HG02943 (cell line): ENCODE data around the gene FBXL7.

Experiments used
- ATAC-seq: cut with Tn5 transposase; IDR thresholded peaks from one replicate; pipeline ENCODE4 v1.9.1; 2021; ENCODE audit warnings: mild to moderate bottlenecking, low read depth, moderate library complexity; ENCODE audit not compliant: unreplicated experiment

Gene FBXL7

GRCh38 chr5:15574806-15575325, 74.9 kb downstream of the FBXL7 start:
- ATAC-seq = no peak

DNA sequence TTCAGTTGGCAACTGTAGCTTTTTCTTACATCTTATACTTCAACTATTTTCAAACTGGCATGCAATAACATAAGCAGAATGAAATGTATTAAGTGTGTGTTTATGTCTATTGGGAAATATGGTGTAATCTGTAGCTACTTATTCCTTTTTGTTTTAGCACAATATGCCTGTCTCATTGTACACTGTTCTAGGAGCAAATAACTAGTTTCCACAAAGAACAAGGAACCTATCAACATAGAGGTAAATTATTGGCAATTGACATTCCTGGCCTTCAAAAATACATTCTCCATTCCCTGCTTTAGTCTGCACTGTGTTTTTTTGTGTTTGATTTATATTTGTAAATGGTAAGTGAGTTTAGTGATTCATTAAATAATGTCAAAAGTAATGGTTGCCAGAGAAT, 75.7 kb downstream of the FBXL7 start:
- no peak for ATAC-seq

DNA sequence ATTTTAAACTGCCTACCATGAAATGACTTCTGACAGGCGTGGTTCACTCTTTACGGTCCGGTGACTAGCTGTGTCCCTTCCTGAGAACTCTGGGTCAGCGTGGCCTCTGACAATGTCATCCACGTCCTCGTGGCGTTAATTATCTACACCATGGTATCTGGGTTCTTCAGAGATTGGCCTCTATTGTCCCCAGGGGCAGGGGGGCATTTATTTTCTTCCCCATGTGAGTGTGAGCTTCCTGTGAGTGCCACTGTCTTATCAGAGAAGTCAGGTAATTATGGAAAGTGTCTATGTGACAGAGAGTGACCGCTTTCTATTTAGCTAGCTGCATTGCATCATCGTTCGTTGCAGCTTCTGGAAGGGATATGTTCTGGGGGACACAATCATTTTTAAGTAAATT, 77.2 kb downstream of the FBXL7 start:
- ATAC-seq = no peak

GRCh38 chr5:15577831-15578230, 77.9 kb downstream of the FBXL7 start:
- ATAC-seq = no peak

- no peak for ATAC-seq
Observed at GRCh38 chr5:15579193-15579990, 79.4 kb downstream of the FBXL7 start.

GRCh38 chr5:15584528-15584927, 84.5 kb downstream of the FBXL7 start:
- no peak for ATAC-seq

- no peak for ATAC-seq
Observed at GRCh38 chr5:15585128-15585527, 85.1 kb downstream of the FBXL7 start.

DNA sequence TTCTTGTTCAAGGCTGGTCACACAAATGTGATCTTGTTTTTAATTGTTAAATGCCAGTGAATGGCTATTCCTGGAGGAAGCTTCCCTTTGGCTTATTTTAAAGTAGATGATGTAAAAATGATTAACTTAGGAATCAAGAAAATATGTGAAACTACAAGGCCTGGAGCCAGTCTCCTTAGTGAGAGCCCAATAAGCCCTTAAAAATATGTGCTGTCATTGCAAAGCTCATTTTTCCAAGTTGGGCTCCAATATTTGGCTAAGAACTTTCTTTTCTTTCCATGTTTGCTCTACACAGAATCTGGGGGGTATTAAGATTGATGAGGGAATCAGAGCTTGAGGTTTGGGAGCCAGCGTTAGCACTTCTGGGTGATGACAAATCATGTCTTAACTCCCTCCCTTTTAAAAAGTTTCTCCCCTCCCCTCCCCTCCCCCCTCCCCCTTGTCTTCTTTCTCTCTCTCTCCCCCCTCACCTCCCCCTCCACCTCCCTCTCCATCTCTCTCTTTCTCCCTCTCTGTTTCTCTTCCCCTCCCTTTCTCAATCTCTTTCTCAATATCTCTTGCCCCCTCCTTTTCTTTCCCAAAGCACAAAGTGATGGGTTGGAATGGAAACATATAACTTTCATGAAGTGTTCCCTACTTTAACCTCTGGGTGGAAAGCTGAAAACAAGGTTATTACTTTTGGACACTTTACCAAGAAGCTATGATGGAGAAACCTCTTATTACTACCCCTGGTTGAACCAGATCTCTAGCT, 86.0 kb downstream of the FBXL7 start:
- ATAC-seq = no peak

- ATAC-seq = no peak
Observed at GRCh38 chr5:15587916-15588315, 87.9 kb downstream of the FBXL7 start.

DNA sequence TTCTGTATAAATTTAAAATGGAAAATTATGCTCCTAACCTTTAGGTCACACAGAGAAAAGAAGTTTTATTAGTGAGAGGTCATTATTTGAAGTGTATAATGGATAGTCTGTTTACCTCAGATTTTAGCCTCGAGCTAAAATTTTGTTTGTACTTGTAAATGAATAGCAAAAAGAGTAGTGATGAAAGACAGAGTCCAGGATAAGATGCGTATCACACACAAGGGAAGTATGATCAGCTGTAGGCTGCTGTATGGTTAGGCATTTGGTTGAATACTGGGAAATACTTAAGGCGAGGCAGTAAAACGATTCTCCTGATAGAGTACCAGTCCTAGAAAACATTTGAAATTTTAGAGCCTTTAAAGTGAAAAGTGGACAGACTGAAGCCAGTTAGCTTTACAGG, 92.7 kb downstream of the FBXL7 start:
- ATAC-seq = no peak

DNA sequence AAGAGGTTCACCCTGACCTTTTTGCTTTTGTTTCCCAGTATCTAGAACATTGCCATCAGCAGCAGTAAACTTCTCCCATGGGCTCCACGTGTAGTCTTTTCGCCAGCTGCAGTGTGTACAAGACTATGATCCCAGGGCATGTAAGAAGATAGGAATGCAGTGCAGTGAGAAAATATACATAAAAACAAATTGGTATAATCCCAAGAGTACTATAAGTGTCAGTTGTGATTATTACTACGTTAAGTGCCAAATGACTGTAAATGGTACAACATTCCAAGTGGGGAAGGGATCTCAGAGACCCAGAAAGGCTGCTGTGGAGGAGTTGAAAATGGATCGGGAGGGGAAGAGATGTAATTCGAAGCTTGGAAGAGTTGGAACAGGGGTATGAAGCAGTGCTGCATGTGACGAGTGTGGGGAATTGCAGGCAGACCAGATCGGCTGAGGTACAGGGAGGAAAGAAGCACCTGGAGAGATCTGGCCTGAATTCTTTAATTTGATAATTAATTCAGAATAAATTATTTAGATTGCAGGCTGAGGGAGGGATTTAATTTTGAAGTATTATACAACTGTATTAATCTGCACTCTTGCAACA, 95.1 kb downstream of the FBXL7 start:
- no peak for ATAC-seq

- ATAC-seq = no peak
Observed at GRCh38 chr5:15595929-15596328, 95.9 kb downstream of the FBXL7 start.

DNA sequence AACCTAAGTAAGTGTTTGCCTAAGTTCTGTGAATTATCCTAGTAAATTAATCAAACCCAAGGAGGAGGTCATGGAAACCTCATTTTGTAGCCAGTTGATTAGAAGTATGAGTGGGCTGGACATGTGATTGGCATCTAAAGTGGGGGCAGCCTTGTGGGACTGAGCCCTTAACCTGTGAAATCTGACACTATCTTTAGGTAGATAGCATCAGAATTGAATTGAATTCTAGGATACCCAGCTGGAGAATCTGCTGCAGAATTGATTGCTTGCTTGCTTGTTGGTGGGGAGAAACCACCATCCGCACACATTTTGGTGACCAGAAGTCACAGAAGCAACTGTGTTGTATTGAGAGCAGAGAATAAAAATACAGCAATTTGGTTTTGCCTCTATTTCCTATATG, 97.0 kb downstream of the FBXL7 start:
- ATAC-seq = no peak

GRCh38 chr5:15597804-15598203, 97.8 kb downstream of the FBXL7 start:
- ATAC-seq = no peak

DNA sequence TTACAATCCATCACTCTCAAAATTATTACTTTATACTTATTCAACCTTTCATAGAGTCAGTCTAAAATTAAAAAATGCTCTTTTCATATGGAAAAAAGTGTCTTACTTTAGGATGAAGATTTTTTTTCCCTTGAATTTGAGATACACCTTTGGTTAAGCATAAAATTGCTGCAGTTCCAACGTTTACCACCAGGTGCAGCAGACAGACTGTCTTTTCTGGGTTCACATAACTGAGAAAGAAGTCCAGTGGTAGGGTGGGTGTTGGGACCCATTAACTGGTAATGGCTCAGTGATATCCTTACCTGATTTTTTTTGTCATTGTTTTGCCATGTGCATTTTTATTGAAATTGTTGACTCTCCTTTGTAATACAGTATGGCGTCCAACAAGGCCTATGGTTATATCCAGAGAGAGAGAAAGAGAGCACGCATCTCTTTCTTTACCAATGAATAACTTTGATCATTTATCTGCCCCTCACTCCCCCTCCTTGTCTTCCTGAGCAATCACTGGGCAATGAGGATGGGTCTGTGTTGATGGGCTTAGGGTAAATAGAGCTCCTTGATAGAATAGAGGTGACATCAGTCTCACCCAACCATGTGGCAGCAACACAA, 98.4 kb downstream of the FBXL7 start:
- no peak for ATAC-seq

GRCh38 chr5:15600035-15600434, 100.1 kb downstream of the FBXL7 start:
- ATAC-seq = no peak

- no peak for ATAC-seq
Observed at GRCh38 chr5:15601274-15601673, 101.3 kb downstream of the FBXL7 start.

GRCh38 chr5:15601853-15602252, 101.9 kb downstream of the FBXL7 start:
- no peak for ATAC-seq

- ATAC-seq = no peak
Observed at GRCh38 chr5:15604986-15605385, 105.0 kb downstream of the FBXL7 start.

DNA sequence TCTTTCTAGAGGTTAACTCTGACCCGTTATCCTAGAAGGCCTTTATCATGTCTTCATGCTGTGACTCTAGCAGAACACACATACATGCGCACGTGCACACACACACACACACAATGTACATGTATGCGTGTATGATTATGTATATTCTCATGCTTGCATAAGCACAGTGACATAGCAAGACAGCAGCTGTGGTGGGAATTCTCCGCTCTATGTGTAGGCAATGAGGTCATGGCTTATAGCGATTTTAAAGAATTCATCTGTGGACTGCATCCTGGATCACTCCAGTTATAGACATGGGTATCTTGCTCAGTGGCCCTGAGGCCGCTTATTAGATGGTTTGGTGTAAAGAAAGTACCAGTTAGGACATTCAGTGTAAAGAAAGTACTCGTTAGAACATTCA, 106.2 kb downstream of the FBXL7 start:
- no peak for ATAC-seq

- ATAC-seq = no peak
Observed at GRCh38 chr5:15607076-15607475, 107.1 kb downstream of the FBXL7 start.
